GM19239 (cell line): ENCODE data around the gene ZNF225.
"Not testable (repeated sequence)": the region's sequence is repeated elsewhere in the genome, so short reads cannot be mapped to it uniquely, and the experiment has no call there.

Source experiments
- DNase-seq: peaks from one replicate; pipeline ENCODE4 v3.0.0; 2011; ENCODE audit warnings: low spot score; ENCODE audit not compliant: insufficient read length
- FAIRE-seq: peaks from 2 replicates; lab custom pipeline; 2011; peaks lifted over from hg19 to GRCh38; lab: Jason Lieb, UNC

The ZNF225 gene

GRCh38 chr19:44113138-44113783 lies at the start of gene ZNF225:
Gene ZNF225, plus strand, starts transcription at chr19:44113399. Its CDS starts 2,429 bp downstream, at chr19:44115828.
- DNase-seq (peak; percentile 68), FAIRE-seq (peak; percentile 95)

GRCh38 chr19:44066305-44066704 lies 46.9 kb upstream of the ZNF225 start:
- FAIRE-seq, result no peak

GRCh38 chr19:44069415-44069814 lies 43.8 kb upstream of the ZNF225 start:
- FAIRE-seq (no peak), DNase-seq (no peak)

More at GRCh38 chr19:44066305-44066704, 46.9 kb upstream of the ZNF225 start:
- no peak for DNase-seq

GRCh38 chr19:44071824-44072542 lies 41.2 kb upstream of the ZNF225 start, which contains the start of gene ZNF284:
Gene ZNF284, plus strand, starts transcription at chr19:44072159. Its CDS starts 4,231 bp downstream, at chr19:44076390.
- FAIRE-seq (peak; percentile 92), DNase-seq (peak; percentile 80)

GRCh38 chr19:44072543-44073401 lies 40.4 kb upstream of the ZNF225 start:
- FAIRE-seq, result no peak

DNA sequence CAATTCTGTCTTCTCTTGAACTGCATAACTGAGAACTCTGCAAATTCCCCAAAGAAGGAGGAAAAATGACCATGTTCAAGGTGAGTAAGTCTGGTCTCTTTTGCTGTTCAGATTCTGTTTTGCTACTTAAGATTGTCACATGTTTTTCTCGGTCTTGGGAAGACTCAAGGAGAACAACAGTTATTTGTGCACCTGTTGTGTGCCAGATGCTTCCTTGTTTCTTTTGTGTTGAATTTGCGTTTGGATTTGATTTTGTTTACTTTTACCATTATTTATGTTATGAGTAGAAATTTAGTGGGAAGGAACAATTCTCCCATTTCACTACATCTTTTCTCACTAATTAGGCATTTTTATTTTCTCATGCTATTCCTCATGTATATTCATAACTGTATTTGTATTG lies 36.9 kb upstream of the ZNF225 start:
- FAIRE-seq, result no peak
- no peak for DNase-seq

More at GRCh38 chr19:44072543-44073401, 40.4 kb upstream of the ZNF225 start:
- no peak for DNase-seq

DNA sequence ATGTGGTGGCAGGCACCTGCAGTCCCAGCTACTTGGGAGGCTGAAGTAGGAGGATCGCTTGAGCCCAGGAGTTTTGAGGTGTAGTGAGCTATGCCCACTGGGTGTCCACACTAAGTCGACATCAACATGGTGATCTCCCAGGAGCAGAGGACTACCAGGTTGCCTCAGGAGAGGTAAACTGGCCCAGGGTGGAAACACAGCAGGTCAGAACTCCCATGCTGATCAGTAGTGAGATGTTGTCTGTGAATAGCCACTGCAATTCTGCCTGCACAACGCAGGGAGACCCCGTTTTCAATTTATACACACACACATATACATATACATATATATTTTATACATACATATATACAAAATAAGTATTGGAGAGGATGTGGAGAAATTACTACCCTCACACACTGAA lies 21.1 kb upstream of the ZNF225 start:
- DNase-seq, result no peak
- FAIRE-seq, result no peak

GRCh38 chr19:44093931-44094765 lies 19.1 kb upstream of the ZNF225 start, which contains the start of gene ZNF224:
Gene ZNF224, plus strand, starts transcription at chr19:44094361. Its CDS starts 3,513 bp downstream, at chr19:44097874.
- peak; percentile 80 for DNase-seq
- peak; percentile 98 for FAIRE-seq

DNA sequence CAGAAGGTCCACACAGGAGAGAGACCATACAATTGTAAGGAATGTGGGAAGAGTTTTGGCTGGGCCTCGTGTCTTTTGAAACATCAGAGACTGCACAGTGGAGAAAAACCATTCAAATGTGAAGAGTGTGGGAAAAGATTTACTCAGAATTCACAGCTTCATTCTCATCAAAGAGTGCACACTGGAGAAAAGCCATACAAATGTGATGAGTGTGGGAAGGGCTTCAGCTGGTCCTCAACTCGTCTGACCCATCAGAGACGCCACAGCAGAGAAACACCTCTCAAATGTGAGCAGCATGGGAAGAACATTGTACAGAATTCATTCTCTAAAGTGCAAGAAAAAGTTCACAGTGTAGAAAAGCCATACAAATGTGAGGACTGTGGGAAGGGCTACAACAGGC lies 5.4 kb upstream of the ZNF225 start:
- DNase-seq (no peak), FAIRE-seq (no peak)

GRCh38 chr19:44109458-44109857 lies 3.7 kb upstream of the ZNF225 start:
- no peak for DNase-seq
- FAIRE-seq, result no peak

DNA sequence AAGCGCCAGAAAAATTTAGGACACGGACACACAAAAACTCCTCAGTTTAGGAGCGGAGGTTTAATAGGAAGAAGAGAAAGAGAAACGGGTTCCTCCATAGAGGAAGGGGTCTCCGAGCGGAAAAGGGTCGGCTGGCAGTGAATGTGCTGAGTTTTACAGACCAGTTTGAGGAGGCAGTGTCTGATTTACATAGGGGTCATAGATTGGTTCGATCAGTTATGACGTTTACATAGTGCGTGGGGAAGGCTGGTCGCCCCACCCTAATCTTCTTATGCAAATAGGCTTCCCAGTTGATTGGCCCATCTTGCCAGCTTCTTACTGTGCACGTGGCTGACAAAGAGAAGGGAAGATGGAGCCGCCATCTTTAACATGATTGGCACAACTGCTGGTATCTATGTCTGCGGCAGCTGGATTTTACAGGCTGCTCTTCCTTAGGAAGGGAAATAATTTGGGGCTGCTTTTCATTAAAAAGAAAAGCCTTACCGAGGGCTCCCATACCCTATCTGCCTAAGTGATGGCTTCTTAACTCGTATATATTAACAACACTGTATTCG lies 1.2 kb upstream of the ZNF225 start:
- no peak for DNase-seq
- FAIRE-seq, result peak; percentile 21

DNA sequence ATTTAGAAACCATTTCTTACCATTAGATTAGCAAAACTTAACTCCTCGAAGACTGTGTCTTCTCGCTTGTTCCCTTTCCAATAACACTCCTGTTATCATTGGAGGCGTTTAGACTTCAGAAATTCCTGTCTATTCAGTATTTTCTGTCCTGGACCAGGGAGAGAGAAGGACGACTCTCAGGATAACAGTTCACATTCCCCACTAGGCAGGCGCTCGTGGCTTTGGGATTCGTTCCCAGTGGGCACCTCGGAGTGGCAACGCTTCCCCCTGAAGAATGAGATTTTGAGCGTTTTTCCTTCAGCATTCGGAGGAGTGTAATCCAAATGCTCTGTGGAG lies 429 bp upstream of the ZNF225 start:
- no peak for FAIRE-seq
- no peak for DNase-seq

DNA sequence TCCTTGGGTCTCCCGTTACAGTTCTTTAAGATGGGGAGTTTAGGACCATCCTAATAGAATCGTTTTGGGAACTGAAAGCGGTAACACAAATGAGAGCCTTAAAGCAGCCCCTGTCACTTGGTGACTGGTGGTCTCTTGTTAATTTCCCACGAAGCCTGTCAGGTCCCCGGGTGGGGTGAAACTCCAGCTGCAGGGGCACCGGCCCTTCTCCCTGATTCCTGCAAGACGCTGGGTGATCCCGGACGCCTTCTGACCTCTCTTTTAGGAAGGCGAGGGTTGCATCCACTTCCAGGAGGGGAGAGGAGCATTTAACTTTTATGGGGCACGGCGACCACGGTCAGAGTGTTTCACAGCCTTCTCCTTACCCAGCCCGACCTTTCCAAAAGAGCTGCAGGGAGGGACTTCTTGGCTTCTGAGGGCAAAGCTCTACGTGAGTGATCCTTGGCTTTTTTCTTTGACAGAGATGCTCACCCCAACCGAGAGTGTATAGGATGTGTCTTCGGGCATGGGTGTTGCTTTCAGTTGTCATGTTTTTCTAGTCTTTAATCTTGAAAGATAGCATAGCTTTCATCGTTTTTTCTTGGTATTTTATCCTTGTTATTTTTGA lies 688 bp downstream of the ZNF225 start:
- DNase-seq, result no peak

GRCh38 chr19:44121162-44121561 lies 8.0 kb downstream of the ZNF225 start:
- not testable (repeated sequence) for DNase-seq, FAIRE-seq

More for the DNA sequence above, 688 bp downstream of the ZNF225 start:
- peak; percentile 60 for FAIRE-seq

DNA sequence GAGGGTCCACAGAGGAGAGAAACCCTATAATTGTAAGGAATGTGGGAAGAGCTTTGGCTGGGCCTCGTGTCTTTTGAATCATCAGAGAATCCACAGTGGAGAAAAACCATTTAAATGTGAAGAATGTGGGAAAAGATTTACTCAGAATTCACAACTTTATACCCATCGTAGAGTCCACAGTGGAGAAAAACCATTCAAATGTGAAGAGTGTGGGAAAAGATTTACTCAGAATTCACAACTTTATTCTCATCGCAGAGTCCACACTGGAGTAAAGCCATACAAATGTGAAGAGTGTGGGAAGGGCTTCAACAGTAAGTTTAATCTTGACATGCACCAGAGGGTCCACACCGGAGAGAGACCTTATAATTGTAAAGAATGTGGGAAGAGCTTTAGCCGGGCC lies 18.8 kb downstream of the ZNF225 start:
- DNase-seq (no peak), FAIRE-seq (no peak)

- peak; percentile 71 for DNase-seq
- FAIRE-seq, result peak; percentile 85
Measured at GRCh38 chr19:44141191-44142058, 28.2 kb downstream of the ZNF225 start, which contains the start of gene ZNF234. Gene ZNF234, plus strand, starts transcription at chr19:44141554. Its CDS starts 3,079 bp downstream, at chr19:44144633.

GRCh38 chr19:44142059-44142433 lies 28.8 kb downstream of the ZNF225 start:
- no peak for FAIRE-seq
- no peak for DNase-seq

- FAIRE-seq, result no peak
- no peak for DNase-seq
Measured at GRCh38 chr19:44149776-44150175, 36.6 kb downstream of the ZNF225 start.
